GM12873 (cell line): Measurements from ENCODE around the gene TGM2.

Experiments
- TF ChIP-seq, protein P1 (sequence below): IDR thresholded peaks from 2 replicates; pipeline ENCODE4 v1.5.1; 2012; ENCODE audit warnings: low read depth, mild to moderate bottlenecking, moderate library complexity, low read length, control low read depth; ENCODE audit not compliant: insufficient read depth; ENCODE audit errors: missing control alignments

The TGM2 gene

DNA sequence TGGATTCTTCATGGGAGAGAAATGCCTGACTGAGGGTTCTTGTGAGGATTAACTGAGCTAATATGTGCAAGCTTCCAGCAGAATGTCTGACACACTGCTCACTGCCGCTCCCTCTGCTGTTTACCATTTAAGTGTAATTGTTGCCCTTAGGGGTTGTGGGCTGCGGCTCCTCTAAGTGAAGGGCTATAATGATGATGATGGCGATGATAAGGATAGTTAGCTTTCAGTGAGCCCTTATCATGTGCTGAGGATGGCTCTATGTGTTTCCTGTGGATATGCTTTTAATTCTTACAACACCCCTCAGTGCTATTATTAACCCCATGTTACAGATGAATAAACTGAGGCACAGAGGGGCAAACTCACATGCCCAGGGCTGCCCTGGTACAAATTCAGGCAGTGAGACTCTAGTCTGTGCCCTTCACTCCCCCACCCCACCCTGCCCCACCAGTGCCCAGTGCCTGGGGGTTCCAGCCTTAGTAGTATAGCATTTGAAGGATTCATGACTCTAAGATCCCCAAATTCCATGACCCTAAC, 33.4 kb downstream of the TGM2 start:
- TF ChIP-seq, protein P1, sequence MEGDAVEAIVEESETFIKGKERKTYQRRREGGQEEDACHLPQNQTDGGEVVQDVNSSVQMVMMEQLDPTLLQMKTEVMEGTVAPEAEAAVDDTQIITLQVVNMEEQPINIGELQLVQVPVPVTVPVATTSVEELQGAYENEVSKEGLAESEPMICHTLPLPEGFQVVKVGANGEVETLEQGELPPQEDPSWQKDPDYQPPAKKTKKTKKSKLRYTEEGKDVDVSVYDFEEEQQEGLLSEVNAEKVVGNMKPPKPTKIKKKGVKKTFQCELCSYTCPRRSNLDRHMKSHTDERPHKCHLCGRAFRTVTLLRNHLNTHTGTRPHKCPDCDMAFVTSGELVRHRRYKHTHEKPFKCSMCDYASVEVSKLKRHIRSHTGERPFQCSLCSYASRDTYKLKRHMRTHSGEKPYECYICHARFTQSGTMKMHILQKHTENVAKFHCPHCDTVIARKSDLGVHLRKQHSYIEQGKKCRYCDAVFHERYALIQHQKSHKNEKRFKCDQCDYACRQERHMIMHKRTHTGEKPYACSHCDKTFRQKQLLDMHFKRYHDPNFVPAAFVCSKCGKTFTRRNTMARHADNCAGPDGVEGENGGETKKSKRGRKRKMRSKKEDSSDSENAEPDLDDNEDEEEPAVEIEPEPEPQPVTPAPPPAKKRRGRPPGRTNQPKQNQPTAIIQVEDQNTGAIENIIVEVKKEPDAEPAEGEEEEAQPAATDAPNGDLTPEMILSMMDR, result no peak

DNA sequence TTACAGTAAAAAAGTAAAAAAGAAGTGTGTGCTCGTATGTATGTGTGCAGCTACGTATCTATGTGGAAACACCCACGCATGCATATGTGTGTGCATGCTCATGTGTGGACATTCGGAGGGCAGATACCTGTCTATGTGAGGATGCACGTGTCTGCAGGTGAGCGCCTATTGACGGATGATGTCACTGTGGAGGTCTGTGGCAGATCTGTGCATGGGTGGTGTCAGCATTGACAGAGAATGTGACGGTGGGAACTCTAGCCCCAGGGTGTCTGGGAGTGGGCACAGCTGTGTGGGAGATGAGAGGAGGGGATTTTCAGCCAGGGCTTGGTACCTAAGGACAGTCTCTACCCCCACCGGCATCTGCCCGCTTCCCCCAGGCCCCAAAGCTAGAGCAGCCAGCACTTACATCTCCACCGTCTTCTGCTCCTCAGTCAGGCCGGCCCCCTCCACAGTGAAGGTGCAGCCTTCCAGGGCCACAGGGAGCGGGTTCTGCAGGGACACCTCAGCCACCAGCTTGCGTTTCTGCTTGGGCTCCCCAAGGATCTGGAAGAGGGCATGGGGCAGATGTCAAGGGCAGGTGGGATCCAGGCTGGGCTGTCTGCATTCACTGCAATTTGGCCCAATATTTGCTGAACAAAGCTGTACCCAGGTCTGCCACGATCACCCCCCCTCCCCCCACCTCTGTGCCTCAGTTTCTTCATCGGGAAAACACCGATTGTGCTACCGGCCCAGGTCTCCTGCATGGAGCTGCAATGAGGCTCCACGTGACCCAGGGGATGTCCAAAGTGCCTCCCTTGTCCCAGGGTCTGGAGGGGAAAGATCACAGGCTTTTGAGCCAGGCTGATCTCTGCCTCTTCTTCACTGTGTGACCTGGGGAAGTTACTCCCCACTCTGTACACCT, 34.1 kb downstream of the TGM2 start:
- TF ChIP-seq, protein P1, result no peak

DNA sequence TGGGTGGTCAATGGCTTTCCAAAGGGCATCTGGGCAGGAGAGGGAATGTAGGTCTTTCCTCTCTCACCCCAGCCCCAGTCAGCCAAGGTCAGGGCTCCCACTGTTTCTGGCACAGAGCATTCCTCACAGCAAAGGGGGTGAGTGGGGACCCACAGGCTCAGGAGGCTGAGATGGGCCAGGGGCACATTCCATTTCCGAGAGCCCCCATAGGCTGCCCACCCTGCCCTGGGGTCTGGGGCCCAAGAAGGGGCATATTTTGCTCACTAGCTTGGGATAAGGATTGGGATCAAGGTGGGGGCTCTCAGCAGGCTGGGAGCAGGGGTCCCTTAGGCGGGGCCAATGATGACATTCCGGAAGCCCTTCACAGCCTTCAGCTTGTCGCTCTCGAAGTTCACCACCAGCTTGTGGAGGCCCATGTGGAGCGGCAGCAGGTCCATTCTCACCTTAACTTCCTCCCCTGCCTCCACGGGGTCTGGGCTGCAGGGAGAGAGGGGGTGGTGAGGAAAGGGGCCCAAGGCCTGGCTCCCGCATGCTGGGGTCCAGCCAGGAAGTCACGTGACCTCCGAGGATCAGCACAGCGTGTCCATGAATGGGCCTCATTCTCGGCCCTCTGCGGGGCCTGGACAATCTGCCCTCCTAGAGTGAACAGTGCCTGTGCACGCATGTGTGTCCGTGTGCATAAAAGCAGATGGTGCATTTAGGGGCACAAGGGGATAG, 35.0 kb downstream of the TGM2 start:
- TF ChIP-seq, protein P1, result no peak

DNA sequence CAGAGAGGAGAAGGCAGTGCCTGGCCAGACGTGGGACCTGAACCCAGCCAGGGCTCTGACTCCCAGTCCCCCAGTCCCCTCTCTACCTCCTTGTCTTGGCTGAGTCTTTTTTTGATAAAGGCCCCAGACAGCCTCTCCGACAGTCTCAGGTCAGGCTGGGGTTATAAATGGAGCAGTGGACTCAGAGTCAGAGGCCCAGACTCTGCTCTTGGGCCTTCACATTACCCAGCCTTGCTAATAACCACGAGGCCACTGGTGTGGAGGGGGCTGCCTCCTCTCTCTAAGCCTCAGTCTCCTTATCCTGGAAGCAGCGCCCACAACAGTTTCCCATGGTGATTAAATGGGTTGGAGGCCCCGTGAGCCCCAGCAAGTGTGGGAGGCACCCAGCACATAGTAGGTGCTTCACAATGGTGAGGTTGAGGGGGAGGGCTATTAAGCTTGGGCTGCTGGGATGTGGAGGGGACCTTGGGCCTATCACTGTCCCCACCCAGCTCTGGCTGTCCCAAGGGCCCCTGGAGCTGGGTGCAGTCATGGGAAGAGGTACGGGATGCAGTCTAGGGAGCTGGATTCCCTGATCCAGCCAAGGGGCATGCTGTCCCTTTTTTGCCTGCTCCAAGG, 35.7 kb downstream of the TGM2 start:
- TF ChIP-seq, protein P1, result no peak

DNA sequence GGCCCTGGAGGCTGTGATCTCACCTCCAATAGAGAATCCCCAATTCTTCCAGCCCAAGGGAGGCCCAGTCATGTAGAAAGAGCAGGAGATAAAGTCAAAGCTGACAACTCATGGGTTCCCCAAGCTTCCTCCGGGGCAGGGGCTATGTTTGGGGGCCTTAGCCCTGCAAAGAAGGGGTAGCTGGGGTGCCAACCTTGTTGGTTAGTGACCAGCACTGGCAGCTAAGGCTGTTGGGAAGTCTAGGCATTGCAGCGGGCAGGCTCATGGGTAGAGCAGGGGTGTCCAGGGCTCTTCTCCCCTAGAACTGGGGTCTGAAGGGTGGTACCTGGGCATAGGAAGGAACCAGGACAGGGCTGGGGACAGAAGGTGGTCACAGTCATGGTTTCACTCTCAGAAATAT, 36.4 kb downstream of the TGM2 start:
- TF ChIP-seq, protein P1, result no peak

DNA sequence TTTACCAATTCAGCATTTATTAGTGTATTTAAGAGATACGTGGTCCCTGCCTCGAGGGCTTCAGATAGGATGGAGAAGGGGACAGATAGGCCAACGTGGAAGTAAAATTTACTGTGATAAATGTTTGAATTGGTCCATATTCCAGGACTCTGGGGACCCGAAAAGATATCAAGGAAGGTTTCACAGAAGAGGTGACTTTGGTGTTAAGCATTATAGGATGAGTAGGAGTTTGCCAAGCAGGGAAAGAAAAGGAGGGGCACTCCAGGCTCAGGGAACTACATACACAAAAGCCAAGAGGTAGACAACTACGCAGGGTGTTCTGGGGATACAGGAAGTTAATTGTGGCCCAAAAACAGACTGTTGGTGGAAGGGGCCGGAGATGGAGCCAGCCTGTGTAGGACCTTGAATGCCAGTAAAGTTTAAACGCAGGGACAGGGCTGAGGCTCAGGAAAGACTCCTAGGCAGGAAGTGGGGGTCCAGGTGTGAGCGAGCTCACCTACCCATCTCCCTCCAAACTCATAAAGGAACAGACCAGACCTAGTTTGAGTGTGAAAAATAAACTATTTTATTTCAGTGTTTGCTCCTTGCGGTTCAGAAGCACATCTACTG, 37.0 kb downstream of the TGM2 start:
- TF ChIP-seq, protein P1, result no peak
